Measurements from ENCODE around the gene TIGD1.

DNA sequence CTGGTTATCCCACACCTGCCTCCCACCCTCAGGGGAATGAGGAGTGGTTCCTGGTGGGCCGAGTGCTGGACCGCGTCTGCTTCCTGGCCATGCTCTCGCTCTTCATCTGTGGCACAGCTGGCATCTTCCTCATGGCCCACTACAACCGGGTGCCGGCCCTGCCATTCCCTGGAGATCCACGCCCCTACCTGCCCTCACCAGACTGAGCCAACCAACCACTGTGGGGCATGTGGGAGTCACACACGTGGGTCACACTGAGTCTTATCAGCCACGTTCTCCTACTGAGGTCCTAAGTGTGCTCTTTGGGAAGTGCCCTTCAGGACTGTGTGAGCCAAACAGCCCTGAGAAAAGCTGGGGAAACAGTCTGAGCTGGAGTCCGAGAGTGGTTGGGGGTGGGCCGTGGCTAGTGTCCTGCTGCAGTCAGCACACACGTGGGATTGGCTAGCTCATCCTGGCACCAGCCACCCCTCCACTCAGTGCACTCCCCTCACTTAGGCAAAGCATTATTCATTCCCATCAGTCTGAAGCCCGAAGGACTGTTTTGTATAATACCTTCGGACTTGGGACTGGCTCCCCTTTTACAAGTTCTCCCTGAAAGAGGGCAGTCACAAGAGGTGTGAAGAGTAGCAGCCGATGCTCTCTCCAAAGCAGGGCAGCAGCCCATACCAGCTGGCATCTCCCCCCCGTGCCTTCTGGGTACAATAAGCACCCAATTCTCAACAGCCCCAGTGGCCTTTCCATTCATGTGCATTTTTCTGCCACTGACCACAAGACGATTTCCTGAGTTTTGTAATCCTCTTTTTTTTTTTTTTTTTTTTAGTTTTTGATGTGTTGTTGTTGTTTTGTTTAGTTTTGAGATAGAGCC, 4.6 kb downstream of the TIGD1 start:
- TF ChIP-seq POLR2A (IDR thresholded peaks at IDR 0.05) = no peak
- TF ChIP-seq, protein P1, sequence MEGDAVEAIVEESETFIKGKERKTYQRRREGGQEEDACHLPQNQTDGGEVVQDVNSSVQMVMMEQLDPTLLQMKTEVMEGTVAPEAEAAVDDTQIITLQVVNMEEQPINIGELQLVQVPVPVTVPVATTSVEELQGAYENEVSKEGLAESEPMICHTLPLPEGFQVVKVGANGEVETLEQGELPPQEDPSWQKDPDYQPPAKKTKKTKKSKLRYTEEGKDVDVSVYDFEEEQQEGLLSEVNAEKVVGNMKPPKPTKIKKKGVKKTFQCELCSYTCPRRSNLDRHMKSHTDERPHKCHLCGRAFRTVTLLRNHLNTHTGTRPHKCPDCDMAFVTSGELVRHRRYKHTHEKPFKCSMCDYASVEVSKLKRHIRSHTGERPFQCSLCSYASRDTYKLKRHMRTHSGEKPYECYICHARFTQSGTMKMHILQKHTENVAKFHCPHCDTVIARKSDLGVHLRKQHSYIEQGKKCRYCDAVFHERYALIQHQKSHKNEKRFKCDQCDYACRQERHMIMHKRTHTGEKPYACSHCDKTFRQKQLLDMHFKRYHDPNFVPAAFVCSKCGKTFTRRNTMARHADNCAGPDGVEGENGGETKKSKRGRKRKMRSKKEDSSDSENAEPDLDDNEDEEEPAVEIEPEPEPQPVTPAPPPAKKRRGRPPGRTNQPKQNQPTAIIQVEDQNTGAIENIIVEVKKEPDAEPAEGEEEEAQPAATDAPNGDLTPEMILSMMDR (IDR thresholded peaks at IDR 0.05) = no peak
